GM10266 (cell line): ENCODE results near the gene TUNAR.
"Not testable (repeated sequence)": the region's sequence is repeated elsewhere in the genome, so short reads cannot be mapped to it uniquely, and the experiment has no call there.

Experiments
- DNase-seq: peaks from one replicate; pipeline ENCODE4 v3.0.0; 2012; ENCODE audit errors: extremely low spot score
- TF ChIP-seq, protein P1 (sequence below): IDR thresholded peaks from 2 replicates; pipeline ENCODE4 v1.5.1; 2012; ENCODE audit warnings: mild to moderate bottlenecking, low read depth; ENCODE audit not compliant: control insufficient read depth, insufficient read depth; ENCODE audit errors: missing control alignments

TUNAR gene

GRCh38 chr14:95961481-95961880 lies 84.8 kb downstream of the TUNAR start:
- TF ChIP-seq, protein P1, sequence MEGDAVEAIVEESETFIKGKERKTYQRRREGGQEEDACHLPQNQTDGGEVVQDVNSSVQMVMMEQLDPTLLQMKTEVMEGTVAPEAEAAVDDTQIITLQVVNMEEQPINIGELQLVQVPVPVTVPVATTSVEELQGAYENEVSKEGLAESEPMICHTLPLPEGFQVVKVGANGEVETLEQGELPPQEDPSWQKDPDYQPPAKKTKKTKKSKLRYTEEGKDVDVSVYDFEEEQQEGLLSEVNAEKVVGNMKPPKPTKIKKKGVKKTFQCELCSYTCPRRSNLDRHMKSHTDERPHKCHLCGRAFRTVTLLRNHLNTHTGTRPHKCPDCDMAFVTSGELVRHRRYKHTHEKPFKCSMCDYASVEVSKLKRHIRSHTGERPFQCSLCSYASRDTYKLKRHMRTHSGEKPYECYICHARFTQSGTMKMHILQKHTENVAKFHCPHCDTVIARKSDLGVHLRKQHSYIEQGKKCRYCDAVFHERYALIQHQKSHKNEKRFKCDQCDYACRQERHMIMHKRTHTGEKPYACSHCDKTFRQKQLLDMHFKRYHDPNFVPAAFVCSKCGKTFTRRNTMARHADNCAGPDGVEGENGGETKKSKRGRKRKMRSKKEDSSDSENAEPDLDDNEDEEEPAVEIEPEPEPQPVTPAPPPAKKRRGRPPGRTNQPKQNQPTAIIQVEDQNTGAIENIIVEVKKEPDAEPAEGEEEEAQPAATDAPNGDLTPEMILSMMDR = no peak
- no peak for DNase-seq

GRCh38 chr14:95964901-95965300 lies 88.3 kb downstream of the TUNAR start:
- TF ChIP-seq, protein P1 = no peak
- no peak for DNase-seq

DNA sequence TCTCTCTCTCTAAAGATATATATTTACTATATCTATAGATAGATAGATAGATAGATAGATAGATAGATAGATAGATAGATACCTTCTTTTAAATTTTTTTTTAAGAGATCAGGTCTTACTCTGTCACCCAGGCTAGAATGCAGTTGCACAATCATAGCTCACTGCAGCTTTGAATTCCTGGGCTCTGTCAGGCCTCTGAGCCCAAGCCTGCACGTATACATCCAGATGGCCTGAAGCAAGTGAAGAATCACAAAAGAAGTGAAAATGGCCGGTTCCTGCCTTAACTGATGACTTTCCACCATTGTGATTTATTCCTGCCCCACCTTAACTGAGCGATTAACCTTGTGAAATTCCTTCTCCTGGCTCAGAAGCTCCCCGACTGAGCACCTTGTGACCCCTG lies 91.4 kb downstream of the TUNAR start:
- DNase-seq = not testable (repeated sequence)
